HG03135 (cell line): Measurements from ENCODE around the gene RGS7.
"Not testable (repeated sequence)": the region's sequence is repeated elsewhere in the genome, so short reads cannot be mapped to it uniquely, and the experiment has no call there.

Experiments
- ATAC-seq: cut with Tn5 transposase; IDR thresholded peaks from one replicate; pipeline ENCODE4 v1.9.1; 2021; ENCODE audit warnings: mild to moderate bottlenecking, moderate library complexity; ENCODE audit not compliant: unreplicated experiment

The RGS7 gene

GRCh38 chr1:241332037-241332409 is 25.0 kb downstream of the RGS7 start:
- ATAC-seq = no peak

DNA sequence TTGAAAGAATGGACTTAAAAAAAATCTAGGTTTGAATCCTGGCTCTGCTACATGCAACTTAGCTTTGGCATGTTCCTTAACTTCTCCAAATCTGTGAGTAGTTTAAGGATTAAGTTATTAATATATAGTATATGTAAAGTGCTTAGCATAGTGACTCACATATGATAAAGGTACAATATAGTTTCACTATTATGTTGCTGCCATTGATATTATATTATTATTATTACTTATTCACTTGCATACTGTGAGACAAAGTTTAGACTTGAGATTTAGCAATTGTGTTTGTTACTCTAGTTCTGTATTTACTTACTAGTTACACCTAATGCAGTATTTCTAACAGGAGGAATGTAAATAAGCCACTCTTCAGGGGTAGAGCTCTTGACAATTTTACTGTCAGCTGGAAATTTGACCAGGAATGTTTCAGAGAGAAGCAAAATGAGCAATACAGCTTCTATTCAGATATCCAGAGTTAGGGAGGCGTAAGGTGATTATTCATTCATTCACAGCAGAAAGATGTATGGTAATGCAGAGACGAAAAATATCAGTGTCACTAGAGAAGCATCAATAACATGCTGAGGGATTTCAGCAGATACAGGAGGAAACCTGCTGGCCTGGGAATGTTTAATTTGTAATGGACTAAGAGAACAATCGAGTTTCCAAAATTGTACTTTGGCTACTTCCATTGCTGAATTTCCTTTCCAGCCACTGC is 25.5 kb downstream of the RGS7 start:
- ATAC-seq = no peak

GRCh38 chr1:241330619-241331327 is 26.2 kb downstream of the RGS7 start:
- peak; percentile 53 for ATAC-seq

DNA sequence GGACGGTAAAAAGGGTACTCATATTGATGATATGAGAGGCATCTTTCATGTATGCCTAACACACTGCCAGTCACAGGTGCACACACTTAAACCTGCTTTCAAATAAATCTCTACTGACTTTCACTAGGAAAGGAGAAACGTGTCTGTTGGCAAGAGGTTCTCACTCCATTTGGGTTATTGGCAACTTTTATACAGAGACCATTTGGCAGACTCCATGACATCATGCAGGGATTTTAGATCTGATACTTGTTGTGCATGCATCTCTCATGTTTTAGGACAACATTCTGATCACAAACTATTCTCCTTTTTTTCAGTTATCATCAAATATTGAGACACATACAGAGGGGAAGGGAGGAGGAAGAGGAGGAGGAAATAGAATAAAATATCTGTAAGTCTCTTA is 31.5 kb downstream of the RGS7 start:
- ATAC-seq = no peak

- ATAC-seq = no peak
Observed at GRCh38 chr1:241323514-241324195, 33.4 kb downstream of the RGS7 start.

- no peak for ATAC-seq
Observed at GRCh38 chr1:241317676-241318075, 39.3 kb downstream of the RGS7 start.

- ATAC-seq = no peak
Observed at GRCh38 chr1:241316372-241316771, 40.6 kb downstream of the RGS7 start.

GRCh38 chr1:241311056-241311746 is 45.8 kb downstream of the RGS7 start:
- no peak for ATAC-seq

- ATAC-seq = no peak
Observed at GRCh38 chr1:241310451-241310850, 46.6 kb downstream of the RGS7 start.

DNA sequence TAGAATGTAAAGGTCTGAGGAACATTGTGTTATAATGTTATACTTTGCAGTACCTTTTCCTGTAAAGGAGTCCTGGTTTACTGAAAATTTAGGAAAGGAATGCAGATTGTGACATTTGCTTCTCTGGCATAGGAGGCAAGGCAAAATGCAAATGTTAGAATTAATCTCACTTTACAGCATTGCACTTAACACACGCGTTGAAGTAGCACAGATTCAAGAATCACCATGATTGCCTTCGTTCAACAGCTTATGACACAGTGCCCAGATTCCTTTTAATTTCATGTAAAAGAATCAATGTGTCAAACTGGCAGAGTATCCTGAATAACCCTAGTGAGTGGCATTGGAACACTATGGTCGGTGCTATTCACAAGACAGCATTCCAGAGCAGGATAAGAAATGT is 47.4 kb downstream of the RGS7 start:
- no peak for ATAC-seq

- no peak for ATAC-seq
Observed at GRCh38 chr1:241308471-241308870, 48.5 kb downstream of the RGS7 start.

GRCh38 chr1:241308011-241308410 is 49.0 kb downstream of the RGS7 start:
- no peak for ATAC-seq

DNA sequence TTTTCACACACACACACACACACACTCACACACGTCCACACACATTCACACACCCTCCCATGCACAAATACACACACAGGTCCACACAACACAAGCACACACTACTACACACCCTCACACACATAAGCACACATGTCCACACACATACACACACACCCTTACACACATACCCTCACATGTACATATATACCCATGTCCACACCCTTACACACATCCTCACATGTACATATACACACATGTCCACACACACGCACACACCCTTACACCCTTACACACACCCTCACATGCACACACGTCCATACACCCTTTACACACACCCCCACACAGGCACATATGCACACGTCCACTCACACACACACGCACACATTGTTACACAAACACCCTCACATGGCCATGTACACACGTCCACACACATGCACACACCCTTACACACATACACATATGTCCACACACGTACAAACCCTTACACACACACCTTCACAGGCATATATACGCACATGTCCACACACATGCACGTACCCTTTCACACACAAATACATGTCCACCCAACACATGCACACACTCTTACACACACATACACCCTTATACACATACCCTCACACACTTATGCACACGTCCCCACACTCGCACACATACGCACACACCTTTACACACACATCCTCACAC is 50.7 kb downstream of the RGS7 start:
- no peak for ATAC-seq

- ATAC-seq = not testable (repeated sequence)
Observed at GRCh38 chr1:241302024-241302423, 55.0 kb downstream of the RGS7 start.

- no peak for ATAC-seq
Observed at GRCh38 chr1:241299347-241299746, 57.7 kb downstream of the RGS7 start.

DNA sequence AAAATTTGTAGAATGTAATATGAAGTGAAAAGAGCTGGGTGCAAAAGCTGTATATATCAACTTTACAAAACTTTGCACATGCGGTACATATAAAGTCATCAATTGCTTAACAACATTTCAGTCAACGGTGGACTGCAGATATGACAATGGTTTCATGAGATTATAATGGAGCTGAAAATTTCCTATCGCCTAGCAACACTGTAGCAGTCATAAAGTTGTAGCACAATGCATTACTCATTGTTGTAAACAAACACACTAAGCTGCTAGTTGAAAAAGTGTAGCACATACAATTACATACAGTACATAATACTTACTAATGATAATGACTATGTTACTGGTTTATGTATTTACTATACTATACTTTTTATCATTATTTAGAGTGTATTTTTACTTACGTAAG is 64.0 kb downstream of the RGS7 start:
- no peak for ATAC-seq

GRCh38 chr1:241291548-241291947 is 65.5 kb downstream of the RGS7 start:
- ATAC-seq = not testable (repeated sequence)

GRCh38 chr1:241286486-241286885 is 70.5 kb downstream of the RGS7 start:
- ATAC-seq = no peak

- ATAC-seq = no peak
Observed at GRCh38 chr1:241276391-241276790, 80.6 kb downstream of the RGS7 start.

GRCh38 chr1:241275981-241276380 is 81.0 kb downstream of the RGS7 start:
- no peak for ATAC-seq

DNA sequence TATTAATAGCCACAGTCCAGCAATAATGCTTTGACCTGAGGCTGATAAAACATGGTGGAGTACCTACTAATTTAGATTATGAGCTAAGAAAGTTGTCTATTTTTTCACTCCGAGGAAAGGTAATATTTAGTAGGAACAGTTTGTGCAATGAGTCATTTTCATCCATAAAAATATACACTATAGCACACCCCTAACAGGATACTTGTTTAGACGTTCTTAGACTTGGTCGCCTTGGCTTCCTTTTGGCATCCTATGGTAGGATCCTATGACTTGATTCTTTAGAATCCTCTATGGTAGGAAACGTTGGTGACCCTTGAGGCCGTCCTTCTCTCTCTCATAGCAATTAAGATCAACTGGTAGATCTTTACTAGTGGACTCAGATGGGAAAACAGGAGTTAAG is 81.8 kb downstream of the RGS7 start:
- ATAC-seq = no peak
